Renal cortex interstitium (tissue), 11 donors: ENCODE data around the gene FBXL20. TPM values are rescaled to one million over a fixed set of nuclear protein-coding genes. Genes with fewer than 3 reads are reported as not detected.

Experiments used
- DNase-seq, 11 donors: peaks; one replicate each; pipeline ENCODE4 v3.0.0-alpha.2; 2013; ENCODE audit warnings: low read depth in 9 of 11, low spot score in 4 of 11; ENCODE audit errors: extremely low read depth in 1 of 11
- polyA plus RNA-seq, 3 donors: library from polyadenylated mRNA; unstranded; fragments of 120-200 nt; gene quantifications; one replicate each; pipeline ENCODE4 v1.2.1, GENCODE V29; 2013; ENCODE audit not compliant: insufficient read length in 3 of 3

FBXL20 gene
- polyA plus RNA-seq, 3 donors = 11.8 to 15.1 (median 13.2) TPM

- DNase-seq = no peak
These were observed 163.8 kb downstream of the FBXL20 start for GRCh38 chr17:39237586-39237985.

GRCh38 chr17:39236981-39237441 lies 164.4 kb downstream of the FBXL20 start:
- no peak for DNase-seq

GRCh38 chr17:39236450-39236927 lies 164.9 kb downstream of the FBXL20 start:
- DNase-seq = no peak

GRCh38 chr17:39235555-39236449 lies 165.6 kb downstream of the FBXL20 start:
- peak in 4 of 11 donors; percentile 27 to 61 (median 52) for DNase-seq

- DNase-seq = no peak
These were observed 169.6 kb downstream of the FBXL20 start for GRCh38 chr17:39231591-39232551.

GRCh38 chr17:39231091-39231561 lies 170.3 kb downstream of the FBXL20 start:
- DNase-seq = no peak

GRCh38 chr17:39230361-39230760 lies 171.1 kb downstream of the FBXL20 start:
- DNase-seq = no peak

- no peak for DNase-seq
These were observed 172.0 kb downstream of the FBXL20 start for GRCh38 chr17:39229274-39229913.

- no peak for DNase-seq
These were observed 174.0 kb downstream of the FBXL20 start for GRCh38 chr17:39227364-39227919.

GRCh38 chr17:39225959-39226683 lies 175.3 kb downstream of the FBXL20 start:
- DNase-seq = peak in 8 of 11 donors; percentile 74 to 89 (median 84)

- DNase-seq = peak in 2 of 11 donors; percentile 40 to 81
These were observed 176.0 kb downstream of the FBXL20 start, which contains the start of gene STAC2 for GRCh38 chr17:39225308-39225958. Gene STAC2 (minus strand): TSS chr17:39225945. CDS start chr17:39225502, 443 bp downstream.

GRCh38 chr17:39224778-39225307 lies 176.6 kb downstream of the FBXL20 start:
- no peak for DNase-seq

- no peak for DNase-seq
These were observed 177.3 kb downstream of the FBXL20 start for GRCh38 chr17:39223907-39224777.

GRCh38 chr17:39222866-39223834 lies 178.3 kb downstream of the FBXL20 start:
- DNase-seq = no peak

- no peak for DNase-seq
These were observed 179.3 kb downstream of the FBXL20 start for GRCh38 chr17:39222151-39222550.
